WTC11 (cell line): Measurements from ENCODE around the gene MYO16. TPM values are rescaled to one million over a fixed set of nuclear protein-coding genes. Genes with fewer than 3 reads are reported as not detected.

ENCODE experiments used
- ATAC-seq: fragments of 200-7000 bp; cut with Tn5 transposase; 2 replicates; pipeline ENCODE4 v1.10.0; 2021; ENCODE audit warnings: mild to moderate bottlenecking, moderate library complexity
- CTCF ChIA-PET: fragments of 300-600 bp; sonication (Branson Sonifier 250); formaldehyde crosslinking; loops from one replicate; lab custom pipeline; 2021; ENCODE audit warnings: antibody characterized with exemption; lab: Charles Lee
- POLR2A ChIA-PET: fragments of 350-600 bp; sonication (Branson Sonifier 250); formaldehyde crosslinking; loops from one replicate; lab custom pipeline; 2021; ENCODE audit warnings: antibody characterized with exemption; lab: Charles Lee
- DNase-seq: peaks from one replicate; pipeline ENCODE4 v3.0.0; 2021; ENCODE audit warnings: low spot score
- H3K27ac Mint-ChIP-seq: 2 replicates; pipeline ENCODE4 v1.8.0; 2021; ENCODE audit warnings: mixed read lengths
- H3K27me3 Mint-ChIP-seq: 2 replicates; pipeline ENCODE4 v1.8.0; 2021; ENCODE audit warnings: low read depth, mild to moderate bottlenecking, moderate library complexity, mixed read lengths
- H3K36me3 Mint-ChIP-seq: 2 replicates; pipeline ENCODE4 v1.8.0; 2021; ENCODE audit warnings: mixed read lengths
- H3K4me1 Mint-ChIP-seq: 2 replicates; pipeline ENCODE4 v1.8.0; 2022; ENCODE audit warnings: mixed read lengths
- H3K4me3 Mint-ChIP-seq: 2 replicates; pipeline ENCODE4 v1.8.0; 2021; ENCODE audit warnings: mild to moderate bottlenecking, moderate library complexity, mixed read lengths
- H3K9me3 Mint-ChIP-seq: 2 replicates; pipeline ENCODE4 v1.8.0; 2021; ENCODE audit warnings: mixed read lengths
- ATF1 ChIP-seq: sonication (generic); formaldehyde crosslinking; IDR thresholded peaks from 2 replicates; pipeline ENCODE4 v1.8.1; 2023; ENCODE audit warnings: mild to moderate bottlenecking, moderate library complexity, missing genetic modification reagents
- ATF2 ChIP-seq: sonication (generic); formaldehyde crosslinking; IDR thresholded peaks from 2 replicates; pipeline ENCODE4 v1.8.1; 2022; ENCODE audit warnings: low read depth, missing genetic modification reagents, borderline replicate concordance
- ATF3 ChIP-seq: sonication (generic); formaldehyde crosslinking; conservative IDR thresholded peaks from 2 replicates; pipeline ENCODE4 v1.8.1; 2022; ENCODE audit warnings: mild to moderate bottlenecking, missing genetic modification reagents
- ATF6 ChIP-seq: sonication (generic); formaldehyde crosslinking; IDR thresholded peaks from 2 replicates; pipeline ENCODE4 v1.8.1; 2023; ENCODE audit warnings: mild to moderate bottlenecking, missing genetic modification reagents
- E2F4 ChIP-seq: sonication (generic); formaldehyde crosslinking; IDR thresholded peaks from 2 replicates; pipeline ENCODE4 v1.8.1; 2022; ENCODE audit warnings: low read depth, mild to moderate bottlenecking, moderate library complexity, missing genetic modification reagents, borderline replicate concordance
- GTF2I ChIP-seq: fragments of 250-450 bp; sonication (Bioruptor Pico); conservative IDR thresholded peaks from 2 replicates; pipeline ENCODE4 v1.4.0; 2021; ENCODE audit warnings: mild to moderate bottlenecking
- HMGXB4 ChIP-seq: sonication (generic); formaldehyde crosslinking; IDR thresholded peaks from 2 replicates; pipeline ENCODE4 v1.8.1; 2023; ENCODE audit warnings: mild to moderate bottlenecking, moderate library complexity, missing genetic modification reagents
- IRF2 ChIP-seq: sonication (generic); formaldehyde crosslinking; IDR thresholded peaks from 2 replicates; pipeline ENCODE4 v1.8.0; 2022; ENCODE audit warnings: low read depth, missing genetic modification reagents, borderline replicate concordance
- NR3C1 ChIP-seq: sonication (generic); formaldehyde crosslinking; conservative IDR thresholded peaks from 2 replicates; pipeline ENCODE4 v1.8.1; 2023; ENCODE audit warnings: low read depth, mild to moderate bottlenecking, missing genetic modification reagents
- RELA ChIP-seq: sonication (generic); formaldehyde crosslinking; IDR thresholded peaks from 2 replicates; pipeline ENCODE4 v1.8.1; 2022; ENCODE audit warnings: missing genetic modification reagents, mild to moderate bottlenecking, borderline replicate concordance
- USF1 ChIP-seq: sonication (generic); formaldehyde crosslinking; IDR thresholded peaks from 2 replicates; pipeline ENCODE4 v1.8.0; 2022; ENCODE audit warnings: mild to moderate bottlenecking, missing genetic modification reagents
- ZNF532 ChIP-seq: fragments of 250-450 bp; sonication (Bioruptor Pico); IDR thresholded peaks from 2 replicates; pipeline ENCODE4 v1.9.0; 2021; ENCODE audit warnings: mild to moderate bottlenecking, borderline replicate concordance
- ZSCAN18 ChIP-seq: fragments of 250-450 bp; sonication (Bioruptor Pico); IDR thresholded peaks from 2 replicates; pipeline ENCODE4 v2.1.2; 2022; ENCODE audit warnings: mild to moderate bottlenecking, moderate library complexity
- total RNA-seq: library from RNA; stranded (reverse); gene quantifications from 3 replicates; pipeline ENCODE4 v1.2.3, GENCODE V29; 2021

Gene MYO16
- total RNA-seq, 1 experiment from 2014 or later = 0.09 TPM

GRCh38 chr13:108769213-108770070, 140.0 kb downstream of the MYO16 start (continued):
- TF ChIP-seq ZNF532 (CRISPR knock-in tag) = no peak
- TF ChIP-seq HMGXB4 (CRISPR knock-in tag) = no peak
- TF ChIP-seq ZSCAN18 = no peak
- no peak for TF ChIP-seq ATF2 (CRISPR knock-in tag)
- TF ChIP-seq IRF2 (CRISPR knock-in tag) = no peak
- no peak for TF ChIP-seq E2F4 (CRISPR knock-in tag)

GRCh38 chr13:108775597-108775996, 146.2 kb downstream of the MYO16 start:
- no peaks in the 10 kb centered on the region for H3K36me3 Mint-ChIP-seq

More at GRCh38 chr13:108775597-108775996, 146.2 kb downstream of the MYO16 start:
- ChIA-PET POLR2A (no interaction called here), CTCF (no interaction called here)
- no peaks in the 10 kb centered on the region for H3K27me3 Mint-ChIP-seq
- DNase-seq (no peak), ATAC-seq (no peak)
- no peak overlapping the region for H3K27ac Mint-ChIP-seq
- peaks cover 15% of the 10 kb centered on the region for H3K4me1 Mint-ChIP-seq
- H3K9me3 Mint-ChIP-seq = peaks cover 7% of the 10 kb centered on the region; the same call in 1 of the 2 replicates
- no peak for TF ChIP-seq GTF2I (CRISPR knock-in tag)
- no peak for TF ChIP-seq NR3C1 (CRISPR knock-in tag)
- TF ChIP-seq ATF1 (CRISPR knock-in tag) = no peak
- no peak for TF ChIP-seq RELA (CRISPR knock-in tag)
- no peak for TF ChIP-seq USF1 (CRISPR knock-in tag)
- no peak for TF ChIP-seq E2F4 (CRISPR knock-in tag)
- TF ChIP-seq ATF6 (CRISPR knock-in tag) = no peak
- no peak for TF ChIP-seq ATF3
- H3K4me3 Mint-ChIP-seq = no peak overlapping the region
